ENCODE results near the gene AGAP5.

- TF ChIP-seq CTCF (conservative IDR thresholded peaks at IDR 0.05; ENCODE audit: low read depth, low read length) (no peak), SMC3 (IDR thresholded peaks at IDR 0.05; ENCODE audit: low read depth, low read length) (no peak), POLR2A (IDR thresholded peaks at IDR 0.05; ENCODE audit: low read depth, low read length) (no peak), RFX5 (IDR thresholded peaks at IDR 0.05; ENCODE audit: low read depth, low read length) (no peak), RAD21 (IDR thresholded peaks at IDR 0.05; ENCODE audit: low read length) (no peak), MXI1 (IDR thresholded peaks at IDR 0.05; ENCODE audit: borderline replicate concordance, low read depth, low read length) (no peak), RCOR1 (IDR thresholded peaks at IDR 0.05; ENCODE audit: insufficient replicate concordance, low read length) (no peak), USF2 (IDR thresholded peaks at IDR 0.05; ENCODE audit: low read depth, low read length) (no peak), MAZ (IDR thresholded peaks at IDR 0.05; ENCODE audit: borderline replicate concordance, low read depth, low read length) (no peak), MAFK (IDR thresholded peaks at IDR 0.05; ENCODE audit: low read depth, low read length) (no peak), ELK1 (IDR thresholded peaks at IDR 0.05; ENCODE audit: borderline replicate concordance, low read depth, low read length) (no peak)
These were observed 68.7 kb downstream of the AGAP5 start for GRCh38 chr10:73629165-73629564.
